ENCODE data around the gene NUDT4. TPM values are rescaled to one million over a fixed set of nuclear protein-coding genes. Genes with fewer than 3 reads are reported as not detected.

NUDT4 gene
- total RNA-seq, 1 donor from 2014 or later, result 41.0 TPM

DNA sequence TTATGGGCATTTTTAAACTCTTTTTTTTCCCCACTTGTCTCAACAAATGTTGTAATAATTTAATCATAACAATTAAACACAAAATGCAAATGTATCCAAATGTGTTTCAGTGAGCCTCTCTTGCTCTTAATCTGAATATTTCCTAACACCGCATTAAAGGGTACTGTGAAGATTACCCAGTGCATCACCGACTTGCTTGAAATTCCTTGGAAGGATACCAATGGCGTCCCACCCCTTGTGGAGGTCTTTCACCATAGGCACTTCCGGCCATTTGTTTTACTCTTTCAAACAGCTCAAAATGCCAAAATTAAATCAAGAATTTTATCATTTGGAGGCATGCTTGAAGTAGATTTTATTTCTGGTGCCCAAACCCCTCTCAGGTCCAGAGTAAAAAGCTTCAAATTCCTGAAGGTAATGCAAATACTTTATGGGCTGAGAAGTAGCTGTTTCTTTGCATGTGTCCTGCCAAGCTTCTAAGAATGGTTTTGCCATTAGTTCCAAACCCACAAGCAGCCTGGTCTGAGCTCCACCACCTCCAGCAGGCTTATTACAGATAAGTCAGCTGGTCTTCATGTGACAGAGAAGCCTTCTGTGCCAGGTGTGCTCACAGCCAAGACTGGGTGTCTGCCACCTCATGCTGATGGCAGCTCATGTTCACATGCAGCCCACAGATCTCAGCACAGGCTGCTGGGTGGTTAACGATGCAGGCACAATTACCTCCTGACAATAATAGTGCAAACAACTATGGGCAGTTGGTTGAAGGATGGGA lies 16.4 kb upstream of the NUDT4 start:
- H3K4me1 Mint-ChIP-seq, result no peaks in the 10 kb centered on the region
- no peak overlapping the region for H3K4me3 Mint-ChIP-seq
- no peaks in the 10 kb centered on the region for H3K36me3 Mint-ChIP-seq
- H3K27ac Mint-ChIP-seq, result no peak overlapping the region
- DNase-seq (ENCODE audit: low spot score in 2 of 2, unreplicated experiment in 2 of 2), result no peak
- TF ChIP-seq, protein P1, sequence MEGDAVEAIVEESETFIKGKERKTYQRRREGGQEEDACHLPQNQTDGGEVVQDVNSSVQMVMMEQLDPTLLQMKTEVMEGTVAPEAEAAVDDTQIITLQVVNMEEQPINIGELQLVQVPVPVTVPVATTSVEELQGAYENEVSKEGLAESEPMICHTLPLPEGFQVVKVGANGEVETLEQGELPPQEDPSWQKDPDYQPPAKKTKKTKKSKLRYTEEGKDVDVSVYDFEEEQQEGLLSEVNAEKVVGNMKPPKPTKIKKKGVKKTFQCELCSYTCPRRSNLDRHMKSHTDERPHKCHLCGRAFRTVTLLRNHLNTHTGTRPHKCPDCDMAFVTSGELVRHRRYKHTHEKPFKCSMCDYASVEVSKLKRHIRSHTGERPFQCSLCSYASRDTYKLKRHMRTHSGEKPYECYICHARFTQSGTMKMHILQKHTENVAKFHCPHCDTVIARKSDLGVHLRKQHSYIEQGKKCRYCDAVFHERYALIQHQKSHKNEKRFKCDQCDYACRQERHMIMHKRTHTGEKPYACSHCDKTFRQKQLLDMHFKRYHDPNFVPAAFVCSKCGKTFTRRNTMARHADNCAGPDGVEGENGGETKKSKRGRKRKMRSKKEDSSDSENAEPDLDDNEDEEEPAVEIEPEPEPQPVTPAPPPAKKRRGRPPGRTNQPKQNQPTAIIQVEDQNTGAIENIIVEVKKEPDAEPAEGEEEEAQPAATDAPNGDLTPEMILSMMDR (IDR thresholded peaks at IDR 0.05; ENCODE audit: unreplicated experiment), result no peak
- no peaks in the 10 kb centered on the region for H3K27me3 Mint-ChIP-seq (ENCODE audit: low read depth)
- no peaks in the 10 kb centered on the region for H3K9me3 Mint-ChIP-seq

DNA sequence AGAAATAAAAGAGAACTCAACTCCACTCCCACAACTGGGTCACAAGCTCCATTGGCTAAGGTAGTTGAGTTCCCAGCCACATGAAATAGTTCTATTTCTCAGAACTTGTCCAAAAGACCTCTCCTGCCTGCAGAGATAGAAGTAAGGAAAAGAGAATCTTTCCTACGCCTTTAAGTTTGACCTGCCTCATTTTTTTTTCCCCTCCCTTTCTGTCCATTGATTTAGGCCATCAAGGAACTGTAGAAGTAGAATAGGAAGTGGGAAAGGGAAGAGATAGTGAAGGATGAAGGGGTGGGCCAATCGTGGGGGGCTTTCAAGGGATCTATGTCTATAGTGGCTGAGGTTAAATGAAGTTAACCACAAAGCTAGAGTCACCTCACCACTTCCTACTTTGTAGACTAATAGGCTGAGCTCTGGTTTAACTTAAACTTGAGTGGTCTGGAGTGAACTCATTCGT lies 13.9 kb upstream of the NUDT4 start:
- H3K36me3 Mint-ChIP-seq, result no peaks in the 10 kb centered on the region
- no peaks in the 10 kb centered on the region for H3K9me3 Mint-ChIP-seq
- TF ChIP-seq, protein P1 (IDR thresholded peaks at IDR 0.05; ENCODE audit: unreplicated experiment), result no peak
- H3K4me1 Mint-ChIP-seq, result no peaks in the 10 kb centered on the region
- DNase-seq (ENCODE audit: low spot score in 2 of 2, unreplicated experiment in 2 of 2), result no peak
- no peak overlapping the region for H3K4me3 Mint-ChIP-seq
- H3K27ac Mint-ChIP-seq, result no peak overlapping the region
- H3K27me3 Mint-ChIP-seq (ENCODE audit: low read depth), result no peaks in the 10 kb centered on the region

DNA sequence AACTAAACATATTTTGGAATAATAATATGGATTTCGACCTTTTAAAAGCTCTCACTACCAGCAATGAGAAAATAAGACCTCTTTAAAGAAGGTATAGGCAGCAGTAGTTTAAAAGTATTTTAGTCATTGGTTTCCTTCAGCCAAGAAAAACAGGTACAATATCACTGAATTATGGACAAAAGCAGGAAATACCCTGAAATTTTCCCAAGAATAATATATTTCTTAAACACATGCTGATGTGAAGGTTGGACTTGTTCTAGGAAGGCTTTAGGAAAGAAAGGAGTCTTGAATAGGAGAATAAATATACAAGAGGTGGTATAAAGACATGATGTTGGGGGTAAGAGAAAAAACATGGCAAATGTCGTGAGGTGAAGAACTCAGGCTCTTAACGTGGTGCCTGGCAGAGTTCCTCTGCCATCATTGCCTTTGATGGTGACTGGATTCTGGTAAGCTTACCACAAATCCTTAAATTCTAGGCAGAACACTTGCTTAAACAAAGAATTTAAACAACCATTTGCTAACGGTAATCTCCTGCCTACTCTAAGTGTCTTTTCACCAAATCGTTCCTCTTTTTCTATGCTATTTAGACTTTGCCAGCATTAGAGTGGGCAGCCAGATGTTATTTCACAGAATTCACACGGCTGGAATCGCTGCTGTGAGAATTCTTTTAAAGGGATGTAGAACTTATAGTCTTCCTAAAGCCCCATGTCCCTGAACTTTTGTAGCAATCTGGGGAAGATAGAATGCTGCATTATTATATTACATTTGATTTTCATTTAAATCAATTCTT lies 11.9 kb upstream of the NUDT4 start:
- H3K9me3 Mint-ChIP-seq, result no peaks in the 10 kb centered on the region
- peaks cover 2% of the 10 kb centered on the region for H3K4me1 Mint-ChIP-seq
- no peak overlapping the region for H3K4me3 Mint-ChIP-seq
- no peaks in the 10 kb centered on the region for H3K27me3 Mint-ChIP-seq (ENCODE audit: low read depth)
- no peak overlapping the region for H3K27ac Mint-ChIP-seq
- no peak for DNase-seq (ENCODE audit: low spot score in 2 of 2, unreplicated experiment in 2 of 2)
- H3K36me3 Mint-ChIP-seq, result no peaks in the 10 kb centered on the region
- TF ChIP-seq, protein P1 (IDR thresholded peaks at IDR 0.05; ENCODE audit: unreplicated experiment), result no peak

DNA sequence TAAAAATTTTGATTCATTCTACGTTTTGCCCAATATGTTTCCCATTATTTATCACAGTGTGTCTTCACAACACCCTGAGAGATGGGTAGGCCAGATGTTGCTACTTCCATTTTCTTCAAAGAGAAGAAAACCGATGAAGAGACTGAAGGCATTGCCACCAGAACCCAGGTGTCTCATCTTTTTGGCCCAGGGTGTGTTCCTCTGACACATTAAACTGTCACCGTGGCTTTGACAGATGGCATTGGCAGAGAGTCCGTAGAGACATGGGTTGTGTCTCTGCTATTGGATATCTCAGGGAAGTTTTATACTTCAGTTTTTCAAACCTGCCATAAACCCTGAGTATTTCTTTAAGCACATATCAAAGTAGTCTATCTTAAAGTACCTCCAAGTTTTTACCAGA lies 11.3 kb upstream of the NUDT4 start:
- H3K36me3 Mint-ChIP-seq, result no peaks in the 10 kb centered on the region
- H3K4me3 Mint-ChIP-seq, result no peak overlapping the region
- no peak for DNase-seq (ENCODE audit: low spot score in 2 of 2, unreplicated experiment in 2 of 2)
- no peaks in the 10 kb centered on the region for H3K9me3 Mint-ChIP-seq
- TF ChIP-seq, protein P1 (IDR thresholded peaks at IDR 0.05; ENCODE audit: unreplicated experiment), result no peak
- H3K27me3 Mint-ChIP-seq (ENCODE audit: low read depth), result no peaks in the 10 kb centered on the region
- no peak overlapping the region for H3K27ac Mint-ChIP-seq
- H3K4me1 Mint-ChIP-seq, result peaks cover 7% of the 10 kb centered on the region

DNA sequence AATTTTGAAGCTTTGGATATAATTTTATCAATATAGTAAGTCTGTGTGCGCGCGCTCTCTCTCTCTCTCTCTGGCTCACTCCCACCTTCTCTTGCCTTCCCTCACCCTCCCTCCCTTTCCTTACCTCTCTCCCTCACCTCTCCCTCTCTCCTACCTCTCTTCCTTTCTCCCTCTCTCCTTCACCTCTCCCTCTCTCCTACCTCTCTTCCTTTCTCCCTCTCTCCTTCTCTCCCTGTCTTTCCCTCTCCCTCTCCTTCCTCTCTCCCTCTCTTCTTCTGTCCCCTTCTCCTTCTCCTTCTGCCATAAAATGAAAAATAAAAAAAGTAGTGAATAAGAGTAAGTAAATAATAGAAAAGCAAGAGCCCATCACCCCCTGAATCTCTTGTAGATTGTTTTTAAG lies 9.0 kb upstream of the NUDT4 start:
- Mint-ChIP-seq H3K4me3 (no peak overlapping the region), H3K4me1 (peaks cover 13% of the 10 kb centered on the region), H3K27ac (no peak overlapping the region), H3K27me3 (ENCODE audit: low read depth) (no peaks in the 10 kb centered on the region), H3K9me3 (no peaks in the 10 kb centered on the region), H3K36me3 (no peaks in the 10 kb centered on the region)
- TF ChIP-seq, protein P1 (IDR thresholded peaks at IDR 0.05; ENCODE audit: unreplicated experiment), result no peak
- DNase-seq (ENCODE audit: low spot score in 2 of 2, unreplicated experiment in 2 of 2), result no peak
